Measurements from ENCODE around the gene ORMDL2.
"Not testable (repeated sequence)": the region's sequence is repeated elsewhere in the genome, so short reads cannot be mapped to it uniquely, and the experiment has no call there.

ORMDL2 gene

DNA sequence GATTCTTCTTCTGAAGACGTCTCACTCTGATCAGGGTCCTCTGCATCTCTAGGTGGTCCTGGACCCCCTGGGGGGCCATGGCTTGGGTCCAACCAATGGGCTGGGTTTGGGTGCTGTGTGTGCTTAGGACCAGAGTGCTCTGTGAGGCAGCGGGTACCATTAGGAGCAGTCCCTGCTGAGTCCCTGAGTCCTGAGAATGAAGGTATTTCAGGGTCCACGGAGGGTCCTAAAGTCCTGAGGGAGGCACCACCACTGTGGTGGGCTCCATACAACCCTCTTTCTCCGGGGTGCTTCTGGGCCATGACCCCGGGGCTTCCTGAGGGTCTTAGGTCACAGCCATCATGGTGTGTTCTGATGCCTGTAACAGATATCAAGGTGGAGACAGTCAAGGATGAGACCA lies 10.5 kb downstream of the ORMDL2 start:
- no peak for DNase-seq (ENCODE audit: low read depth in 3 of 3)

DNA sequence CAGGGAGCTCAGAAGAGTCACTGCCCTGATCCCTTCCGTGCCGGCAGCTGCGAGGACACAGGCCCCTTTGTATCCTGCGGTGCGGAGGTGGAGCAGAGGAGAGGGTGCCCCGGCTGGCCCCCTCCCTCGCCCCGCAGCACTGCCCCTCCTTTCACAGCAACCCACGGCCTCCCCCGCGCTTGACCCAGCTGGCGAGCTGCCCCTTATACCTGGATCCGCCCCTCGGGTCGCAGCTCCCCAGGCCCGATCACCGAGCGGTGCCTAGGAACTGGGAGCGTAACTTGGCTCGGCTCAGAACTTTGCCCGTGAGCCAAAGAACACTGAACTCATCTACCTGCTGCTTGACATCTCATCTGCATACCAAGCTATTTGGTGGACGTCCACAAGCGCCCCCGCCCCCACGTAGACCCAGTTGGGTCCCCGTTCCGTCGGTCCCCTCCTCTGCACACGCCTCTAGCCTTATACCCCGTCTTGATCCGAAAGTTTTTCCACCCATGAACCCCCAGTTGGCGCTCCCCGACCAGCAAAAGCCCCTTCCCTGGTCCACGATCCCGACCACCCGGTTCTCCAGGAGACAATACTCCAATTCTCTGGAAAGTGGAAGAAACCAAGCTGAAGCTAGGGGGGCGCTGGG lies 12.2 kb downstream of the ORMDL2 start:
- peak in 1 of 3 experiments; percentile 18 for DNase-seq (ENCODE audit: low read depth in 3 of 3)

DNA sequence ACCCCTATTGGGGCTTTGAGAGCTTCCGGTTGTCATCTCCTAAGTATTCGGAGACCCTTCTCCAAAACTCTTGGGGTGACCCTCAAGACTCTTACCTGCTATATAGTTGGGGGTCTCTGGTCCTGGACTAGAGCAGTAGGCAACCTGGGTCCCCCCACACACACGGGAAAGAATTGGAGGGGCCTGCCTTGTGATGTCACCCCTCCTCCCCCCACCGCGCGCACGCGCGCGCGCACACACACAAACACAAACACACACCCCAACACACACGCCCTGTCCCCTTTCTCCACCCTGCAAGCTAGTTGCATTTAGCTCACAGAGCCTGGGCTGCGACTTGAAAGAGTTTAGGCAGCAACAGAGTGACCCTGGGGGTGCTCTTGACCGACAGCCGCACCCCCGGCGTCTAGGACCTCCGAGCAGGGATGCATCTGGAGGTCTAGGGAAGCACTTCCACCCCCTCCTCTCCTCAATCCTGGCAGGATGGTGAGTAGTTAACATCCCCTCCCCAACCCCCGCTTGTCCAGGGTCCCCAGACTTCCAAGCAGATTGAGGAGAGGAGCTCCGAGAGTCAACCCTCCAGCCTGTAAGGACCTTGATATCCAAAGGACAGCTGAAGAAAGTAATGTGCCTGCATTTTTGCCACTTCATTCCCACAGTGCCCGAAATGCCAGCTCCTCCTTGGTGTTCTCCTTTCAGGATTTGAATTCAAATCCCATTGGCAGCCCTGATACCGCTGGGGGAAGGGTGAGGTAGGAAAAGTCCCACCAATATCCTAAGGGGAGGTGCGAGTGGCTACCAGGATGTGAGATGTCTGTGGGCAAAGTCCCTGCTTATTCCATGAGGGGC lies 13.0 kb downstream of the ORMDL2 start:
- DNase-seq (ENCODE audit: low read depth in 3 of 3) = peak in 2 of 3 experiments; percentile 22 to 26

DNA sequence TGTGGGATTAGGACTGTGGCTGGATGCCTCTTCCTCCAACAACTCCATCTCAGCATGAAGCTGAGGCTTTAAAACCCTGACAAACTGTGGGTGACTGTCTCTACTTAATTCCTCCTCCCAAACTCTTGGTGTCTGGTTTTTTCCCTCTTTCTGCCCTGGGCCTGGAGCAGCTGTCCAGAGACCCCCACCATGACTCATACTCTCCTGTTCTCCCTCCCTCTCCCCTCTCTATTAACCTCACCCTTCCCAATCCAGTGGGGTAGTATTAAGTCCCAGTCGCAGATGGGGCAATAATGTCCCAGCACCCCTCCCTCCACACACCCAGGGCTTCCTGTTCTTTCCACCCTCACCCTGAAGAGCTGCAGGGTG lies 13.6 kb downstream of the ORMDL2 start:
- no peak for DNase-seq (ENCODE audit: low read depth in 3 of 3)

DNA sequence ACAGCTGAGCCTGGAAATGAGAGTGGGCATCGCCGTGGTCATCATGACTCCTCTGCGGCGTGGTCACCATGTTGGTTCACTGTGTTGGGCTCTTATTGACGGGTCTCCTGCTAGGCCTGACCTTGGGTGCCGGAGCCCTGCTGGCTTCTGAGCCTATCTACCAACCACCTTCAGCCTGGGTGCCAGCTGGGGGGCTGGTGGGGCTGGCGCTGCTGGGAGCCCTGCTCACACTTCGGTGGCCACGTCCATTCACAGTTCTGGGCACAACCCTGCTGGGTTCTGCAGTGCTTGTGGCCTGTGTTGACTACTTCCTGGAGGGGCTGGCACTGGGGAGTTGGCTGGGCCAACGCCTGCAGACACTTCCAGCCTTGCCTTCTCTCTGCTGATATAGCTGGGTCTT lies 15.2 kb downstream of the ORMDL2 start:
- no peak for DNase-seq (ENCODE audit: low read depth in 3 of 3)

DNA sequence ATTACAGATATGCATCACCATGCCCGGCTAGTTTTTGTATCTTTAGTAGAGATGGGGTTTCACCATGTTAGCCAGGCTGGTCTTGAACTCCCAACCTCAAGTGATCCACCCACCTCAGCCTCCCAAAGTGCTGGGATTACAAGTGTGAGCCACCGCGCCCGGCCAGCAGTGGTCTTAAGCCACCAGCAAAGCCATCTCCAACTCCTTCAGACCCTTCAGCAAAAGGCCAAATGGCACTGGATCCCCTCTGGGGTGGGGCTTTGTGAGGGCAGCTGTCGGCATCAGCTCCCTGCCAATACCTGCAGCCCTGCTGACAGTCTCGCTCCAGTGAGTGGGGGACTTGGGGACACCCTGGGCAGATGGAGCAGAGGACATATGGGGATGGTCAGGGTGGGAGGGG lies 16.6 kb downstream of the ORMDL2 start:
- DNase-seq (ENCODE audit: low read depth in 3 of 3) = not testable (repeated sequence)

DNA sequence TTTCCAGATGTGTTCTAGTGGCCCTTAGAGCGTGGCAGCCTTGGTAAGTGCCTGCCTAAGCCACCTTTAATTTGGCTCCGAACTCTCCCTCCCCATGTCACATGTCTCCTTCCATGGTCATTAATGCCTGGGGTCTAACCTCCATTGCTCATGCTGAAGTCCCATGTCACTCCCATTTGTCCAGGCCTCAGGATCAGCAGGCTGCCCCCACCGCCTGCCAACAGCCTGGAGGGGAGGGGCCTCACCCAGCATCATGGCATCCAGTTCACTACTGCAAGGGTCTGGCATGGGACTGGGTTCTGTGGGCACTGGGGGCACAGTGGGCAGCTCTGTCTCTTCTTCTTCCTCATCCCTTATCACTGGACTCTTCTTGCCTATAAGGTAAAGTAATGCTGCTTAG lies 20.5 kb downstream of the ORMDL2 start:
- no peak for DNase-seq (ENCODE audit: low read depth in 3 of 3)

DNA sequence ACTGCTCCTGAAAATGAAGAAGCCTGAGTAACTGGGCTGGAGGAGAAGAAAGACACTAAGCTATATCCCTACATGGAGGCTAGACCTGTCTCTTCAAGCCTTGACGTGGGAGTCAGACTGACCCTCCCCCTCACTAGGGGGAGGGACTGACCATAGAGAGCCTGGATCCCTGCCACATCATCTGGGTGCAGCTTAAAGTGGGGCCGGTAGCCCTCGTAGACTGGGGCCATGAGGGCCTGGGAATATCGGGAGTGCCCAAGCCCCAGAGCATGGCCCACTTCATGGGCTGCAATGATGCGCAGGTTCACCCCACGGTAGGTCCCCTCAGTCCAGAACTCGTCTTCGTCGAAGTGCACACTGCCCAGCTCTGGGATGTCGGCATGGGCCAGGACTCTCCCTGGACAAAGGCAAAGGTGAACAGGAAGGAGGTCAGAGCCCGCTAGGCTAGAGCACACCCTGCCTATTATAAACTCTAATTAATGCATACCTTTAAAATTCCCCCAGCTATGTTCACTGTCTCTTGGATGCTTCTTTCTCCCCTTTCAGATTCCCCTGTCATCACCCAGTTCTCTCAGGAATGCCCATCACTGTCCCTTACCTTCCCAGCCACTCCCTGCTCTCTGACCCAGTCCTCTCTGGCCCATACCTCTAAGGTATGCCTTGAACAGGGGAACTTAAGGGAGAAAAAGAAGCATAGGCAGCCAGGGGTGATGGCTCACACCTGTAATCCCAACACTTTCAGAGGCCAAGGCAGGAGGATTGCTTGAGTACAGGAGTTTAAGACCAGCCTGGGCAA lies 21.7 kb downstream of the ORMDL2 start:
- DNase-seq (ENCODE audit: low read depth in 3 of 3) = no peak

DNA sequence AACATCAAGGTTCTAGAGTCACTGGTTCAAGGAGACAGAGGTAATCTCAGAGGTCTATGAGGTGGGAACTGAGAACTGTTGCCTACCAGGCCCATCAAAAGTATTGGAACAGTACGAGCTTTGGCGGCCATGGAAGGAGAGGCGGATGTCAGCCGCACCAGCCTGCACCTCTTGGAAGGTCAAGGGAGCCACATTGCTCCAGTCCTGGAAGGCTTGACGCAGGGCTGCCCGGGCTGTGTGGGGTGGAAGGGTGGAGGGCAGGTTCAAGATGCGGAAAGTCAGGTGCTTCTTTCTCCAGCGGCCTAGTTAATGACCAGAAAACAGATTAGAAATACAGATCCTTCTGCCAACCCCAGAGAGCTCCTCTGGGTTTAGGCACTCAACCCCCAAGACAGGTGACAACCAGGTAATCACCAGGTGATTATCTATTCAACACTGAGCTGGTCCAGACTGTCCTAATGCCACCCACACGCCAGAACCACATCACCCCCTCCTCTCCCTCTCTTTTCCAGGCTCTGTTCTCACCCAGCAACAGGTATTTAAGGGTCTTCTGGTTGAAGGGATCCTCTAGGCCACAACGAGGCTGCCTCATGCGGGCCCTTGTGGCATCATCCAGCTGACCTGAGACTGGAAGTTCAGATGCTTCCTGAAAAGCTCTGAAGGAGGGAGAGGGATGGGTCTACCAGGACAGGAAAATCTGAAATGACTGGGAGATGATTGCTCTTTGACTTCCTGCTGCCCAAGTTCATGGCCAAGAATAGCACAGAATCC lies 22.9 kb downstream of the ORMDL2 start:
- no peak for DNase-seq (ENCODE audit: low read depth in 3 of 3)

DNA sequence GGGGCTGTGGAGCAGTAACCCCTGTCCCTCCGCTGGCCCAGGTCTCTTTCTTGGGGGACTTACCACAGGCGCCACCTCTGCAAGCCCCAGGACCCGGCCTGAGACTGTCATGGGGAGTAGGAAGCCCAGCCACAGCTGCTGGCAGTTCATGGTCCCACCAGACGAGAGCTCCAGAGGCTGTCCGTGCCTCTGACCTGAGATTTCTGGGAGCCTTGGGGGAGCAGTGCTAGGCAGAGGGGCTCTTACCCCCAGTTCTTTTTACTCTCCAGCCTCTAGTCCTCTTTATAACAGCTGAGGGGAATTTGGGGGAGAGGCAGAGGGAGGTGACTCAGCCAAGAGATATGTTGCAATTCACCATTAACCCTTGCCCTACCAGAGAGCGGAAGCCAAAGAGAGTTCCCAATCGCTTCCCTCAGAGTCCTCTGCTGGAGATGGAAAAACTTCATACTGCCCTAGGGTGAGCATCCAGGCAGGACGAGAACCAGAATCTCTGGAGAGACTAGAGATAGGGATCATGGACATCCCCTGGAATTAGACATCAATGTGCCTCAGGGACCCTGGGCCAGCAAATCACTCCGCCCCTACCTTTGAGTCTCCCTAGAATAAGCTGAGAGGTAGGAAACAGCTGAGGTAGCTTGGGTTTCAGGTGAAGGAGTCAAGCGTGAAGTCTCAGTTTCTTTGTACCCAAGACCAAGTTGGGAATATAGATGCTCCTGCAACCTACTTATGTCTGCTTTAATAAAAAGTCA lies 25.0 kb downstream of the ORMDL2 start, which contains the start of gene MMP19:
Gene MMP19, minus strand, starts transcription at position 256 of the 749 bp plus-strand sequence. Its CDS starts 106 bp downstream, at position 150.
- DNase-seq (ENCODE audit: low read depth in 3 of 3) = no peak

DNA sequence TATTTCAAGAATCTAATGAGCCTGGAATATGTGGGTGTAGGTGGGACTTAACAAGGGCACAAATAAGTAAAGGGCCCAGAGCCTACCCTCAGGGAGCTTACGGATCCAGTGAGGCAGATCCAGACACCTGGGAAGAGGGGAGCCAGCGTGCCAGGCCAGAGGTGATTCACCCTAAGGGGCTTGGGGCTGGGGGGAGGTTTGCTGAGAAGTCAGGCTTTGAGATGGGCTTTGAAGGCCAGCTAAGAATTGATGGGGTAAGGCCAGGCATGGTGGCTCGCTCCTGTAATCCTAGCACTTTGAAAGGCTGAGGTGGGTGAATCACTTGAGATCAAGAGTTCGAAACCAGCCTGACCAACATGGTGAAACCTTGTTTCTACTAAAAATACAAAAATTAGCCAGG lies 25.6 kb downstream of the ORMDL2 start:
- DNase-seq (ENCODE audit: low read depth in 3 of 3) = no peak

DNA sequence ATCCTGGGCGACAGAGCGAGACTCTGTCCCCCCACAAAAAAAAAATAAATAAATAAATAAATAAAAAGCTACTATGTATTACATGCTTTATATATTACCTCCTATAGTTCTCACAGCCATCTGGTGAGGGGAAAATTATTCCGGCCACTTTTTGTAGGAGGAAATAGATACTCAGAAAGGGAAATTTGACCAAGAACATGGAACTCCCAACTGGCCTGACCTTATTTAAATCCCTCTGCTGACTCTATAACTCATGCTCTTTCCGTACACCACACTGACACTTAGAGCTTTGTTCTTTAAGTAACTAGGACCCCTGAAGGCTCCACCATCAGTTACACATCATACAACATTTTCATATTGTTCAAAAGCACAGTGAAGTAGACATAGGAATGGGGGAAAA lies 27.1 kb downstream of the ORMDL2 start:
- DNase-seq (ENCODE audit: low read depth in 3 of 3) = no peak

DNA sequence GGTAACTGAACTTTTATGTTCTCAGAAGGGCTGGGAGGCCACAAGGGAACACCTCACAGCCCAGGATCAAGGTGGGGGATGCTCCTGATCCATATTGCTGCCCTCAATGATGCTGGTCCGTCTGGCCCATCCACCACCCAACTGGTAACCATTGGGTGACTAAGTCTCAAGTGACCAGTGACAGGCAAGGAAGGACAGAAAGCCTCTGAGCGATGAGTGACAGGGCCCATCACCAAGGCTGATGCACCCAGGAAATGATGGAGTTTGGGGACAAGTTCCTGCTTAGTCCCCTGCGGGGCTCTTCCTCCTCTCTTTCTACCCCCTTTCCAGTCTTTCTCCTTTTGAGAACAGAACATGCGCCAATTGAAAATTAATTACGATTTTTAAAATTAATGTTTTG lies 27.5 kb downstream of the ORMDL2 start:
- no peak for DNase-seq (ENCODE audit: low read depth in 3 of 3)

DNA sequence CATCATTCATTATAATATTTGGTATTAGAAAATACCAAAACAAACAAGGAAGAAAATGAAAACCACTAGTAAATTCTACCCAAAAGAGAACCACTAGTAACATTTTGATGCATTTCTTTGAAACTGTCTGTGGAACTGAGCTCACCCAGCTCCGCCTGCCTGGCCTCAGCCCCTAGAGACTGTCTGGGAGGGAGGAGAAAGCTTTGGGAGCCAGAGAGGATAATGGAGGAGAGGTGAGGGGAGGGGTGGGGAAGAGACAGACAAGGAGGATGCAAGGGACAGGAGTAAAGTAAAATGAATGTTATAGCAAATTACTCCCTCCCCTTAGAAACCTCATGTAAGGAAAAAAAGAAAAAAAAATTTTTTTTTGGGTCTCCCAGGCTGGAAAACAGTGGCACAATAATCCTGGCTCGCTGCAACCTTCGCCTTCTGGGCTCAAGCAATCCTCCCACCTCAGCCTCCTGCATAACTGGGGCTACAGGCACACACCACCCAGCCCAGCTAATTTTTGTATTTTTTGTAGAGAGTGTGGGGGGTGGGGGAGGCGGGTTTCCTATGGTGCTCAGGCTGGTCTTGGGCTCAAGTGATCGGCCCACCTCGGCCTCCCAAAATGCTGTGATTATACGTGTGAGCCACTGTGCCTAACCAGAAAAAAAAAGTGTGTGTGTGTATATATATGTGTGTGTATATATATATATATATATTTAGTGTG lies 28.1 kb downstream of the ORMDL2 start:
- no peak for DNase-seq (ENCODE audit: low read depth in 3 of 3)

DNA sequence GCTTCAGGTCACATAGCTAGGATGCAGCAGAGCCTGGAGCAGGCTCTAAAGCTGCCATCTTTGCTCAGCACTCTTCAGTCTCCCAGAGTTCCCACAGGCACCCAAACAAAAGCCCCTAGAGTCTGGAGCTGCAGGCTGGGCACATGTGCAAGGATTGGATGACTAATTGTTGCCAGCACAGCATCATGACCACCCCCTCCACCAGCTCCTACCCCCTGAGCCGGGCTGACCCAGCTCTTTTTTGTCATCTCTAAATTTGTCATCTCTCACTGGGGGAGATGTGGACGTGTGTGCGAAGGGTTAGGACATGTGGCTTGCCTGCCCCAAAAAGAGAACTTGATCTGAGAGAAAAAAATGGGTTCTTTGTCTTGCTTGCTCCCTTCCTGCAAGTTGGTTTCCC lies 29.2 kb downstream of the ORMDL2 start:
- no peak for DNase-seq (ENCODE audit: low read depth in 3 of 3)

DNA sequence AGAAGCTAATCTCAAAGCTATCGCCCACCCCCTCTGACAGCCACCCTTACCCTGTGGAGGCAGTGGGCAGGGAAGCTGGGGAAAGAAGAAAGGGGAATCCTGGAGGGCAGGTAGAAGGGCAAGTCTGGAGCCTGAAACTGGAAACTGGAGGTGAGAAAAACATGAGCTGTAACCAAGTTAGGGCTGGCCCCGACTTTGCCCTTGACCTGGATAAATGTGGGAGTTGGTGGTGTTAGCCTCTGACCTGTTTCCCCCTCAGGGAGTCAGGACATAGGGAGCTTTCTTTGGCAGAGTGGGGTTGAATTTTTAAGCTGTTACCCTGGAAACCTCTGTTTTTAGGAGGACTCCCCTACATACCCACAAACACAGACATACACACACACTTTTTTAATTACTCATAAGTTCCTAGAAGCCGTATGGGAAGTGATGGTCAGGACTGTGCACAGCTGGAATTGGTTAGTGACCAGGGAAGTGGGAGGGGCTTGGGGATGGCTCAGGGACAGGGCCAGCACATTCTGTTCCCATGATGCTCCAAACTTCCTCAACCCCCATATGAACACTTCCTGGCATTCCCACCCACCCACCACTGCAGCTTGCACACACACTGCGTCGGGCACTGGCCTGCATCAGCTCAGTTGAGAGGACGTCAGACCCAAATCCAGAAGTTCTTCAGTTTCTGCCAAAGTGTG lies 29.9 kb downstream of the ORMDL2 start:
- no peak for DNase-seq (ENCODE audit: low read depth in 3 of 3)

DNA sequence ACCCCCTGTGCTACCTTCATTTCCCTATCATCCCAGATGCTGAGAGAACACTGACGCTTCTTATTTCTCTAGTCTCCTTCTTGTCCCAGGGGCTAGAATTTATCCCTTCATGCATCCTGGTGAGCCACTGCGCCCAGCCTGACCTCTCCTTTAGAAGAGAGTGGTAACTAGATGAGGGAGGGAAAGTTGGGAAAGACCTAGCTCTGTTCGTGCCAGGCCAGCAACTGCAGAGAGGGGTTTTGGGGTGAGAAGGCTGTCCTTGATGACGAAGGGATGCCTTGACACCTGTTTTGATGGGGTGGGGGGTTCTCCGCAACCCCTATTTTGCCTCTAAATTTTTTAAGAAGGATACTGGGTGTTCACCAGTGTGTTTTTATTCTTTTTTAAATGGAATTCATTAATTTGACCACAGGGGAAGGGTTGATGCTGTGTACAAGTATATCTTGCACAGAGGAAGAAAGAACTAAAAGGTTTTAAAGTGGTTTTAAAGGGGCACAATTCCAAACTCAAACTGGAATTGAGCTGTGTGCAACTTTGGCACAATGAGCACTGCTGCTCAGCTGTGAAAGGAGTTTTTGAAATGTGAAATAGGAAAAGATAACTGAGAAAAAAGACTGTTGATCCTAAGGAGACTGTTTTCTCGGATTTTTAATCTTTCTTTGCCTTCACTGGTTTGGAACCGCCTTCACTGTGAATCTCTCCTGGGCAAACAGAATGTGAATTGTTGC lies 31.9 kb downstream of the ORMDL2 start:
- DNase-seq (ENCODE audit: low read depth in 3 of 3) = no peak

DNA sequence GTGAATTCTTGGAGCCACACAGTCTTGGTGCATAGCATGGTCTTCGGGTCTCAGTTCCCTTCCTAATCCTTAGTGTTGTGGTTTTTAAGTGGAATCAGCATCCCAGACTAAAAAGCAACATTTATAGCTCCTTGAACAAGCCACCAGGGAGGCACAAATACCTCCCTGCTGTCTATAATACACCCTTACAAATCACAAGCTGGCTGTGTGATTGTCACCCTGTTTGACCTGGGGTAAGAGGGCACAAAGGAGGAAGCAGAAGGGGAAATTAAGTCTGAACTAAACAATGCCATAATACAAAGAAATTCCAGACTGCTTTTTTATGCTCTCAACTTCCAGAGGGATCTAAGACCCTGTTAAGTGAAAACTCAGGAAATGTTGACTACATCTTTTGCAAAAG lies 32.6 kb downstream of the ORMDL2 start:
- DNase-seq (ENCODE audit: low read depth in 3 of 3) = no peak

DNA sequence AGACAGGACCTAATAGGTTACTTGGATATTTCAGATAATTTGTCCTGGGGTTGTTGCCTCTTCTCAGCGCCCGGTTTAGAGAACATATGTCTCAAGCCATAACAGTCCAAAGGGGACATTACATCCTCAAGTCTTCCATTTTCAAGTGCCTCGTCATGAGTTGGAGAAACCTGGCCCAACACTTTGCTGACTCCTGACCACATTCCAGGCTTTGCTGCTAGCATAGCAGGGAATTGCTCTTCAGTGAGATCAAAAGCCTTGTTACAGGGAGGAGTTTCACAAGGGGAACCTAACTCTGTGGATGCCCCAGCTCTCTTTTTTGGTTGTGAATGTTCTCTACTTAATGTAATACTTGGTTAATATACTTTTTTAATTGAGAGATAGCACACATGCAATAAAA lies 33.1 kb downstream of the ORMDL2 start:
- DNase-seq (ENCODE audit: low read depth in 3 of 3) = no peak
